ENCODE measurements around the gene TP53I3.

DNA sequence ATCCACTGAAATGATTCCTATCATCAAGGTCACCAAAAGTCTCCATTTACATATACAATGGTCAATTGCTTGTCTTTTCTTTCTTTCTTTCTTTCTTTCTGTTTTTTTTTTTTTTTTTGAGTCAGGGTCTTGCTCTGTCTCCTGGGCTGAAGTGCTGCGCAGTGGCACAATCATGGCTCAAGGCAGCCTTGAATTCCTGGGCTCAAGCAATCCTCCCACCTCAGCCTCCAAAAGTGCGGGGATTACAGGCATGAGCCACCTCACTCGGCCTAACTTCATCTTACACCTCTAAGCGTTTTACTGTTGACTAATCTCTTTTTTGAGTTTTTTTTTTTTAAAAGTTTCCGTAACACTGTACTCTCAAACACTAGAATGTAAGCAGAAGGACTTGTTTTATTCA lies 9.4 kb downstream of the TP53I3 start:
- TF ChIP-seq, protein P1, sequence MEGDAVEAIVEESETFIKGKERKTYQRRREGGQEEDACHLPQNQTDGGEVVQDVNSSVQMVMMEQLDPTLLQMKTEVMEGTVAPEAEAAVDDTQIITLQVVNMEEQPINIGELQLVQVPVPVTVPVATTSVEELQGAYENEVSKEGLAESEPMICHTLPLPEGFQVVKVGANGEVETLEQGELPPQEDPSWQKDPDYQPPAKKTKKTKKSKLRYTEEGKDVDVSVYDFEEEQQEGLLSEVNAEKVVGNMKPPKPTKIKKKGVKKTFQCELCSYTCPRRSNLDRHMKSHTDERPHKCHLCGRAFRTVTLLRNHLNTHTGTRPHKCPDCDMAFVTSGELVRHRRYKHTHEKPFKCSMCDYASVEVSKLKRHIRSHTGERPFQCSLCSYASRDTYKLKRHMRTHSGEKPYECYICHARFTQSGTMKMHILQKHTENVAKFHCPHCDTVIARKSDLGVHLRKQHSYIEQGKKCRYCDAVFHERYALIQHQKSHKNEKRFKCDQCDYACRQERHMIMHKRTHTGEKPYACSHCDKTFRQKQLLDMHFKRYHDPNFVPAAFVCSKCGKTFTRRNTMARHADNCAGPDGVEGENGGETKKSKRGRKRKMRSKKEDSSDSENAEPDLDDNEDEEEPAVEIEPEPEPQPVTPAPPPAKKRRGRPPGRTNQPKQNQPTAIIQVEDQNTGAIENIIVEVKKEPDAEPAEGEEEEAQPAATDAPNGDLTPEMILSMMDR (IDR thresholded peaks at IDR 0.05; ENCODE audit: low read depth, low read length), result no peak
- no peak for TF ChIP-seq EZH2phosphoT487 (IDR thresholded peaks at IDR 0.05; ENCODE audit: low read depth)

Data from OCI-LY3 (cell line).